ENCODE measurements around the gene REEP1. TPM values are rescaled to one million over a fixed set of nuclear protein-coding genes. Genes with fewer than 3 reads are reported as not detected.

REEP1 gene
- total and polyA plus RNA-seq, 2 of the 4 experiments (the other 2 are of a cell fraction) = under 0.01 to 0.03 TPM

- H2AK9ac ChIP-seq (replicated peaks; ENCODE audit: low read depth, low read length, poor library complexity) = no peak overlapping the region
- no peak for DNase-seq
- no peak overlapping the region for H2AFZ ChIP-seq (replicated peaks; ENCODE audit: low read length, poor library complexity)
- H3K4me1 ChIP-seq (ENCODE audit: control insufficient read depth, insufficient read depth, low read length) = no peaks in the 10 kb centered on the region
- H3K27ac ChIP-seq (ENCODE audit: insufficient read depth, low read length) = no peak overlapping the region
- H2BK15ac ChIP-seq (ENCODE audit: low read depth, low read length) = no peak overlapping the region
- H3K36me3 ChIP-seq (ENCODE audit: control insufficient read depth, insufficient read depth, low read length) = no peaks in the 10 kb centered on the region
- no peak overlapping the region for H4K8ac ChIP-seq (ENCODE audit: low read depth in 2 of 2, low read length in 2 of 2)
- H3K27me3 ChIP-seq (ENCODE audit: control insufficient read depth, insufficient read depth, low read length) = peaks cover 7% of the 10 kb centered on the region
- TF ChIP-seq CEBPB (IDR thresholded peaks at IDR 0.05; ENCODE audit: low read depth, low read length) (no peak), MAZ (IDR thresholded peaks at IDR 0.05; ENCODE audit: borderline replicate concordance, low read depth, low read length) (no peak), MXI1 (IDR thresholded peaks at IDR 0.05; ENCODE audit: borderline replicate concordance, low read depth, low read length) (no peak), USF2 (IDR thresholded peaks at IDR 0.05; ENCODE audit: low read depth, low read length) (no peak), POLR2A (IDR thresholded peaks at IDR 0.05; ENCODE audit: low read depth, low read length) (no peak), FOS (IDR thresholded peaks at IDR 0.05; ENCODE audit: low read depth, low read length) (no peak), CHD1 (IDR thresholded peaks at IDR 0.05; ENCODE audit: low read depth, low read length) (no peak), BHLHE40 (IDR thresholded peaks at IDR 0.05; ENCODE audit: low read depth, low read length) (no peak)
- TF ChIP-seq, protein P1, sequence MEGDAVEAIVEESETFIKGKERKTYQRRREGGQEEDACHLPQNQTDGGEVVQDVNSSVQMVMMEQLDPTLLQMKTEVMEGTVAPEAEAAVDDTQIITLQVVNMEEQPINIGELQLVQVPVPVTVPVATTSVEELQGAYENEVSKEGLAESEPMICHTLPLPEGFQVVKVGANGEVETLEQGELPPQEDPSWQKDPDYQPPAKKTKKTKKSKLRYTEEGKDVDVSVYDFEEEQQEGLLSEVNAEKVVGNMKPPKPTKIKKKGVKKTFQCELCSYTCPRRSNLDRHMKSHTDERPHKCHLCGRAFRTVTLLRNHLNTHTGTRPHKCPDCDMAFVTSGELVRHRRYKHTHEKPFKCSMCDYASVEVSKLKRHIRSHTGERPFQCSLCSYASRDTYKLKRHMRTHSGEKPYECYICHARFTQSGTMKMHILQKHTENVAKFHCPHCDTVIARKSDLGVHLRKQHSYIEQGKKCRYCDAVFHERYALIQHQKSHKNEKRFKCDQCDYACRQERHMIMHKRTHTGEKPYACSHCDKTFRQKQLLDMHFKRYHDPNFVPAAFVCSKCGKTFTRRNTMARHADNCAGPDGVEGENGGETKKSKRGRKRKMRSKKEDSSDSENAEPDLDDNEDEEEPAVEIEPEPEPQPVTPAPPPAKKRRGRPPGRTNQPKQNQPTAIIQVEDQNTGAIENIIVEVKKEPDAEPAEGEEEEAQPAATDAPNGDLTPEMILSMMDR (conservative IDR thresholded peaks at IDR 0.05; ENCODE audit: low read depth, low read length) = no peak
- TF ChIP-seq, protein P2, sequence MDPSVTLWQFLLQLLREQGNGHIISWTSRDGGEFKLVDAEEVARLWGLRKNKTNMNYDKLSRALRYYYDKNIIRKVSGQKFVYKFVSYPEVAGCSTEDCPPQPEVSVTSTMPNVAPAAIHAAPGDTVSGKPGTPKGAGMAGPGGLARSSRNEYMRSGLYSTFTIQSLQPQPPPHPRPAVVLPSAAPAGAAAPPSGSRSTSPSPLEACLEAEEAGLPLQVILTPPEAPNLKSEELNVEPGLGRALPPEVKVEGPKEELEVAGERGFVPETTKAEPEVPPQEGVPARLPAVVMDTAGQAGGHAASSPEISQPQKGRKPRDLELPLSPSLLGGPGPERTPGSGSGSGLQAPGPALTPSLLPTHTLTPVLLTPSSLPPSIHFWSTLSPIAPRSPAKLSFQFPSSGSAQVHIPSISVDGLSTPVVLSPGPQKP (IDR thresholded peaks at IDR 0.05; ENCODE audit: borderline replicate concordance, low read depth, low read length) = no peak
- H3K23ac ChIP-seq (ENCODE audit: low read depth, low read length) = no peak overlapping the region
- H3K9ac ChIP-seq (ENCODE audit: low read depth, low read length) = no peak overlapping the region
- H3K18ac ChIP-seq (ENCODE audit: low read depth, low read length) = no peak overlapping the region
- no TSS peak for BruUV-seq (replicated peaks)
- ChIA-PET CTCF (no interaction called here), POLR2A (ENCODE audit: unreplicated experiment) (no interaction called here)
- no peak overlapping the region for H4K5ac ChIP-seq (ENCODE audit: low read depth, low read length)
- intact Hi-C loops (cut with micrococcal nuclease) (no loop called here), in situ Hi-C loops (cut with MboI; ENCODE audit: low sequenced_read_pairs) (no loop called here), dilution Hi-C loops (cut with HindIII; ENCODE audit: low sequenced_read_pairs, unreplicated experiment) (no loop called here)
- no peak overlapping the region for H3K4me2 ChIP-seq (ENCODE audit: low read depth, low read length)
- no peak overlapping the region for H2BK5ac ChIP-seq (ENCODE audit: low read depth, low read length, poor library complexity, severe bottlenecking)
- no peak overlapping the region for H2BK120ac ChIP-seq (ENCODE audit: low read depth, low read length)
- no peaks in the 10 kb centered on the region for H4K20me1 ChIP-seq (ENCODE audit: insufficient read depth, low read length)
- no peak overlapping the region for H4K91ac ChIP-seq (ENCODE audit: insufficient read depth, low read depth, low read length)
- ATAC-seq (ENCODE audit: low read depth) = no peak
- WGBS, 2 experiments (ENCODE audit: extremely low coverage in 2 of 2, insufficient read length in 1 of 2) = no CpG with 5 or more reads among the region's 2 CpGs
- no peak overlapping the region for H2BK20ac ChIP-seq (ENCODE audit: low read depth, low read length)
- H3K14ac ChIP-seq (replicated peaks; ENCODE audit: low read depth, low read length) = no peak overlapping the region
- H3K4me3 ChIP-seq (ENCODE audit: insufficient read depth, low read depth, low read length) = no peak overlapping the region
- no peaks in the 10 kb centered on the region for H3K79me1 ChIP-seq (ENCODE audit: low read depth in 1 of 2, low read length in 2 of 2)
- H3K56ac ChIP-seq (ENCODE audit: extremely low read depth, insufficient read depth, low read length) = no peak overlapping the region
- H3K9me3 ChIP-seq (ENCODE audit: control insufficient read depth, insufficient read depth, low read length) = no peaks in the 10 kb centered on the region
- H3K4ac ChIP-seq (ENCODE audit: low read depth, low read length) = no peak overlapping the region
- no peak overlapping the region for H2AK5ac ChIP-seq (ENCODE audit: low read depth, low read length)
- no peaks in the 10 kb centered on the region for H3K9me1 ChIP-seq (ENCODE audit: insufficient read depth, low read length)
Measured at GRCh38 chr2:86350751-86351150, 13.3 kb upstream of the REEP1 start.

Measured in IMR-90 (cell line).